GM18508 (cell line): ENCODE results near the gene MSL1.

Experiments used
- ATAC-seq: cut with Tn5 transposase; IDR thresholded peaks from one replicate; pipeline ENCODE4 v1.9.1; 2021; ENCODE audit warnings: moderate number of reproducible peaks; ENCODE audit not compliant: insufficient read depth, unreplicated experiment

Gene MSL1, protein sequence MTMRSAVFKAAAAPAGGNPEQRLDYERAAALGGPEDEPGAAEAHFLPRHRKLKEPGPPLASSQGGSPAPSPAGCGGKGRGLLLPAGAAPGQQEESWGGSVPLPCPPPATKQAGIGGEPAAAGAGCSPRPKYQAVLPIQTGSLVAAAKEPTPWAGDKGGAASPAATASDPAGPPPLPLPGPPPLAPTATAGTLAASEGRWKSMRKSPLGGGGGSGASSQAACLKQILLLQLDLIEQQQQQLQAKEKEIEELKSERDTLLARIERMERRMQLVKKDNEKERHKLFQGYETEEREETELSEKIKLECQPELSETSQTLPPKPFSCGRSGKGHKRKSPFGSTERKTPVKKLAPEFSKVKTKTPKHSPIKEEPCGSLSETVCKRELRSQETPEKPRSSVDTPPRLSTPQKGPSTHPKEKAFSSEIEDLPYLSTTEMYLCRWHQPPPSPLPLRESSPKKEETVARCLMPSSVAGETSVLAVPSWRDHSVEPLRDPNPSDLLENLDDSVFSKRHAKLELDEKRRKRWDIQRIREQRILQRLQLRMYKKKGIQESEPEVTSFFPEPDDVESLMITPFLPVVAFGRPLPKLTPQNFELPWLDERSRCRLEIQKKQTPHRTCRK

DNA sequence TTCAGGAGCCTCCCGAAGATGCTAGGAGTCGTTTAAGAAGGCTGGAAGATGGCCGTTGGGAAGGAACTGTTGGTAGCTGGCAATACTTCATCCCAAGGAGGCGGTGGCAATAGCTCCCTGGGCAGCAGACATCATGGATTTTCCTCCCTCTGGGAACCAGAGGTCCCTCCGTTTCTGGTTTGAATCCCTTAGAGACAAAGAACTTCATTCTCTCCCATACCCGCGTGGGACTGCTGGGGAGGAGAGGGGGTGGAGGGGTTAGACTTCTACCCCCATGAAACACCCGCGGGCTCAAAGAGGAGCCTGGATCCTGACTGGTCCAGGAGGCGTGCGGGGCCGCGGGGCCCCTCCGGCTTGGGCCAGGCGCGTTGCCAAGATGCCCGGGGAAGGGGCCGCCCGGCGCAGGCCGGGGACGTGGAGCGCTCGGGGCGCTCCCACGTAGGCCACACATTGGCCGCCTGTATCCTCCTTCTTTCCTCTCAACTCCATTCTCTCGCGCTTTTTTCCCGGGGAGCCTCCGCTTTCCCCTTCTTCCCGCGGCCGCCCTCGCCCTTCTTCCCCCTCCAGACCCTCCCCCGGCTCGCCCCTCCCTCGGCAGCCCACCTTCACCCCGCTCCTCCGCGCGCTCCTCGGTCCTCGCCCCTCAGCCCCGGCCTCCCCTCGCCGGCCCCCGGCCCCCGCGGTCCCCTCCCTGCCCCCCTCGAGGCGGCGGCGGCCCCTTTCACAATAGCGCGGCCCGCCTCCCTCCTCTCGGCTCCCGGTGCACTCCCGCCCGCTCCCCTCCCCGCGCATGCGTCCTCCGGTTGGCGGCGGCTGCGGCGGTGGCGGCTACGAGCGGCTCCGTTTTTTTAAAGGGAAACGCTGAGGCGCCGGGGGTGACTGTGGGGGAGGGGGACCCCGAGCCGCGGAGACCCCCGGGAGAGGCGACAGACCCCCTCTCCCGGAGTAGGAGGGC lies at the start of gene MSL1:
Gene MSL1, plus strand, starts transcription at position 791 of the 955 bp plus-strand sequence. CDS start 642 bp downstream, outside the sequence.
- no peak for ATAC-seq

DNA sequence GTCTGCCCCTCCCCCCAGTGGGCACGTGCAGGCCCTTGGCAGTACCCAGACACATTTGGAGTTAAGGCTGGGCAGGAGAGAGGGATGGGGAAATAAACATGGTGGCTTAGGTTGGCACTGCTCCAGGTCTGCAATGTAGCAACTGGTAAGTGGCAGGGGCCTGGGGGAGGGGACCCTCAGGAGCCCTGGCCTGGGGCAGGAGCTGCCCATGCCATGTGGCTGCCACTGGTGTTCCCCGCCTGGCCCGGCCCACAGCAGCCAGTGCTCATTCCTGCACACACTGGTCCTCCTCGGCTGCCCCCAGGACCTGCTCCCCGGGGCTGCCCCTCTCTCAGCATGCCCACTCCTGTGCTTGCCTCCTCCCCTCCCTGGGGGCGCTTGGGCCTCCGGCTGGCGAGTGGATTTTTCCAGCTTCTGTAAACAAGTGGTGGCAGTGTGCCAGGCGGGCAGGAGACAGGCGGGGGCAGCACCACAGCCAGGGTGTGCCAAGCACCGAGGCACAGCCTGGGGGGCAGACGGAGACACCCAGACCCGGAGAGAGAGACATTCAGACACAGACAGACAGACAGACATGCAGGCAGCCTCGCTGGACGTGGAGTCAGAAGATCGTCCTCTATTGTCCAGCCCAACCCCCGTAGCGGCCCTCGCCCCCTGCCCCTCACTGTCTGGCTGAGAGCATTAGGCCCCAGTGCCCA lies 49.6 kb upstream of the MSL1 start:
- ATAC-seq = no peak

DNA sequence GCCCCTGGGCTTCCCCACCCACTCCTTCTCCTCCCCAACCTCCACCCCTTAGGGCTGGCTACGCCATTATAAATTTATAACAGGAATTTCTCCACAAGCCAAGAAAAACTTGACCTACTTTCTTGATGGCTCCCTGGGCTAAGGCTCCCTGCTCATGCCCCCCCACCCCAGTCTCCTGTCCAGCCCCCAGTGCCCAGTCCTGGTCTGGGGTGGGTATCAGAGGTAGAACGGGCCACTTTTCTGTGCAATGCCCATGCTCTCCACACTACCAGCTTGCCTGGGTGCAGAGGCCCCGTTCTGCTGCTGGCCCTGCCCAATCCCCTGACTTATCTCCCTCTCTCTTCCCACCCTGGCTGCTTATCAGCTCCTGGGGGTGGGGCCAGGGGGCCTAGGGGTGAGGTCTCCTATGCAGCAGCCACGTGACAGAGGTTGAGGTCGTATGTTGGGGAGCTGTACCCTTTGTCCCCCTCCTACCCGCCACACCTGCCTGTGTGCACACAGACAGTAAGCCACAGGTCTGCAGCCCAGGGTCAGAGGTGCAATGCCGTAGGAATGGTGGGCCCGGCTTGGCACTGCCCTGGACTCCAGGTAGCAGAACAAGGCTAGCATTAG lies 48.9 kb upstream of the MSL1 start:
- no peak for ATAC-seq

DNA sequence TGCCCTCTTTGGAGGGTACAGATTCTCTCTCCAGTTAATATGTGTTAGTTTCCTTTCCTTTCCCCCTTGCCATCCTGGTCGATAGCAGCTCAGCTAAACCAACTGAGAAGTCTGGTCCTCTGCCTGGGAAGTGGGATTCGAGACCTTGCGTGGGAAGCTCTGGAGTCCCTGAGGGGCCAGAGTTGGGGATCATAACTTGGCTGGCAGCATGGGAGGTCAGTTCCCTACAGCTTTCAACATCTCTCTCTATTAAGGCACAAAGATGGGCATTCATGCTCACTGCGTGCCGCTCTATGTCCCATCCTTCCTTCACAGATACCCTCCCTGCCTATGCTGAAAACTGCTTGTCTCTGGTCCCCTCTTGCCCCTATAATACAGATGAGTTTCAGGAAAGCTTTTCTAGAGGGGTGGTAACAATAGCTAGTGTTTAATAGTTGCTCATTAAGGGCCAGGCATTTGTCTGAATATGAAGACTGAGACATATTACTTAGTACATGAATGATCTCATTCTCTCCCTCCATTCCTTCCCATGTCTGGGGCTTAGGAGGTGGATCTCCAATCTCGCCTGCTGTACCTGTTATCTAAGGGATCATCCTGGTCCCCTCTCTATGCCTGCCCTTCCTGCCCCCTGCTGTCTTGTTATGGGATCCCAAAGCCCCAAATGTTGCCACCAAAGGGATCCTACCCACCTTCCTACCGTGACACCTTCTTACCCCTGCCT lies 48.2 kb upstream of the MSL1 start:
- ATAC-seq = no peak

DNA sequence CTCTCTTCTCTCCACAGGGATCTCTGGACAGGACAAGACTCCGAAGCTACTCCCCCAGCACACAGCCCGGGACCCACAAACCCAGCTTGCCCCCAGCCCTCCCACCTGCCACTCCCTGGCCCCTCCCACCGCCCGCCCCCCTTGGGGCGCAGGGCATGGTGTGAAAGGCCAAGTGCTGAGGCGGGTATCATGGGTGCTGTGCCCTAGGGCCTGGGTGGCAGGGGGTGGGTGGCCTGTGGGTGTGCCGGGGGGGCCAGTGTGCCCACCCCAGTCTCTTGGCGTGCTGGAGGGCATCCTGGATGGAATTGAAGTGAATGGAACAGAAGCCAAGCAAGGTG lies 47.6 kb upstream of the MSL1 start:
- no peak for ATAC-seq

DNA sequence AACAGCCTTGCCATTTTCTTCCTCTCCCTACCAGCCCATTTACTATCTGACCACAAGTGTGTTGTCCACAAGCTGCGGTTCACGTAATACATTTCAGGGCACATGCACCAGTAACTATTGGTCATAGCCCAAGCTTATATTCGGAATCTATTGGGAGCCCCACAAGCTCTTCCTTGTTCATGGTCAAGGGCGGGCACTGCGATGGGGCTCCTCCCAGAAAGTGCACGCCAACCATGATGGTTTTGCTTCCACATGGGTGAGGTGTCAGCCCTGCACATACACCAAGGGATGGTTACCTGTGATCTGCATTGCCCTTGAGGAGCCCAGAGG lies 46.9 kb upstream of the MSL1 start:
- no peak for ATAC-seq

DNA sequence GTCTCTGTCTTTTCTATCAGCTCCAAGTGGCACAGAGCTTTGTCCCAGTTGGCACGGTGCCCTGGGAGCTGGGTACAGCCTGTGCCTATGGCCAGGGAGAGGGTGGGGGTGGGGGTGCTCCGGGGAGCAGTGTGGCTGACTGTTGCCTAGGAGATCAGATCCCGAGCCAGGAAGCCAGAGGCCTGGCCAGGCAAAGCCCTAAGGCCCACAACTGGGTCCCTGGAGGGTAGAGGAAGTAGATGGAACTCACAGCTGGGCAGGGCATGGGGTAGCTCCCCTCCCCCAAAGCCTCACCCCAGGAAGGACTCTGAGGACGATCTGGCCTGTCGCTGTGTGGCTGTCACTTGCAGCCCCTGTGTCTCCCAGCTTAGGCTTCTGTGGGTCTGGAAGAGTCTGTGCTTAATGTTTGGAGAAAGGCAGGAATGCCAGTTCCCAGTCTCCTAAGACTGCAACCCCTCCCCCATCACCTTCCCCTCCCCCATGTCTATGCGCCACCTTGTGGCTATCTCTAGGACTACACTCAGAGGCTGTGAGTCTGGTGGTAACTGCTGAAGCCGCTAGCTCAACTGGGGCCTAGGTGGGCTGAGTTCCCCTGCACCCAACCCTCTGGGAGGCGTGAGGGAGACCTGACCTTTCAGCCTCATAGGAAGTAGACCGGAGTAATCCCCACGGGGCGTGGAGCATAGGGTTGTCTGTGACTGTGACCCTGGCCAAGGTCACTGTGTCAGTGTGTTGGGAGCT lies 46.4 kb upstream of the MSL1 start:
- ATAC-seq = no peak

DNA sequence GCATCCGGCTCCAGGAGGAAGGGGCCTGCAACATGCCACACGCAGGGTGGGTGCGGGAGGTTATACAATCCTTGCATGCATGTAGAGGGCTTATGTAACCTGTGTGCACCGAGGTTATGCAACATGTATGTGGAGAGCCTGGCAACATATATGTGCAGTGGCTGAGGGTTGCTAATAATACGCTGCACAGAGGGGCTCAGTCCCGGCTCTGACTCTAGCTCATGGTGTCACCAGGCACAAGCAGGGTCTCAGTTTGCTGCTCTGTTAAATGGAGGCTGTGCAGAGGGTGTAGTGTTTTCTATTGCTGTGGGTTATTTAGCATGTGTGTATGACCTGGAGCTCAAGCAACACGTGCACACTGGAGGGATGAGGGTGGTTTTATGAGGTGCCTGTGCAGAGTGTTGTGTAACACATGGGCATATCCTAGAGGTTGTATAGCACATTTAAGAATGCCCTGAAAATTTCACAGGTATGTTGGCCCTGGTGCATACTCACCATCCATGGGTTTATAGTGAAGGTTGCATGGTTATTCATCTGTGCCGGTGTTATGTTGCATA lies 45.8 kb upstream of the MSL1 start:
- no peak for ATAC-seq

DNA sequence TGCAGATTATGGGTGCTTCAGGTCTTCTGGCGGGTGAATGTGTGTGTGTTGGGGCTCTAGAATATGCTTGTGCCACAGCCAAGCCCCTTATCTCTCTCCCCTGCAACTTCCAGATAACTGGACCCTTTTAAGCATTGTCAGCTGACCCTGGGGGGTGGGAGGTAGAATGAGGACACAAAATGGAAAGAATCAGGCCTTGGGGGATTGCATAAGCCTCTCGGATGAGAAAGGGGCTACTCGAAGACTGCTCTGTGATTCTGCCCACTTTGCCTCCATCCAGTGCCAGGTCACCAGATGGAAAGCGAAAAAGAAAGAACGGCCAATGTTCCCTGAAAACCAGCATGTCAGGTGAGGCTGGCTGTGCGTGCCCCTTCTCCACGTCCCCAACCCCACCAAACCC lies 45.2 kb upstream of the MSL1 start:
- no peak for ATAC-seq

DNA sequence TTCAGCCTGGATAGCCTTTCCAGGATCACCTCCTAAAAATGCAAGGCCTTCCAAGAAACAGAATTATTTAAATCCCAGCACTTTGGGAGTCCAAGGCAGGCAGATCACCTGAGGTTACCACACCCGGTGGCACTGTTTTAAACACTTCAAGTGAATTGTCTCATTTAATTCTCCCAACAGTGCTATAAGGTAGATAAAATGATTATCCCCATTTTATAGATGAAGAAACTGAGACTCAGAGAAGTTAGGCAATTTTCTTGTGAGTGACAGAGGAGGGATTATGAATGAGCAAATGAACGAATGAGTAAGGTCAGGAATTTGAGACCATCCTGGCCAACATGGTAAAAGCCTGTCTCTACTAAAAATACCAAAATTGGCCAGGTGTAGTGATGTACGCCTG lies 42.2 kb upstream of the MSL1 start:
- ATAC-seq = no peak

DNA sequence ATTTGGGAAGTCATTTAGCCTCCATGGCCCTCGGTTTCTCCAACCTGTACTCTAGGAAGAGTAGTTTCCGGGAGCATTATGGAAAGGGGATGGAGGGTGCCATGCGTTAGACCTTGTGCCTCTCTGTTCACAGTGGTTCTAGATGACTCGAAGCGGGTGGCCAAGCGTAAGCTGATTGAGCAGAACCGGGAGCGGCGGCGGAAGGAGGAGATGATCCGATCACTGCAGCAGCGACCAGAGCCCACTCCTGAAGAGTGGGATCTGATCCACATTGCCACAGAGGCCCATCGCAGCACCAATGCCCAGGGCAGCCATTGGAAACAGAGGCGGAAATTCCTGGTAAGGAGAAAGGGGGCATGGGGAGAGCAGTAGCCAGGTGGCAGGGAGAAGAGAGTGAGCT lies 37.3 kb upstream of the MSL1 start:
- ATAC-seq = no peak

DNA sequence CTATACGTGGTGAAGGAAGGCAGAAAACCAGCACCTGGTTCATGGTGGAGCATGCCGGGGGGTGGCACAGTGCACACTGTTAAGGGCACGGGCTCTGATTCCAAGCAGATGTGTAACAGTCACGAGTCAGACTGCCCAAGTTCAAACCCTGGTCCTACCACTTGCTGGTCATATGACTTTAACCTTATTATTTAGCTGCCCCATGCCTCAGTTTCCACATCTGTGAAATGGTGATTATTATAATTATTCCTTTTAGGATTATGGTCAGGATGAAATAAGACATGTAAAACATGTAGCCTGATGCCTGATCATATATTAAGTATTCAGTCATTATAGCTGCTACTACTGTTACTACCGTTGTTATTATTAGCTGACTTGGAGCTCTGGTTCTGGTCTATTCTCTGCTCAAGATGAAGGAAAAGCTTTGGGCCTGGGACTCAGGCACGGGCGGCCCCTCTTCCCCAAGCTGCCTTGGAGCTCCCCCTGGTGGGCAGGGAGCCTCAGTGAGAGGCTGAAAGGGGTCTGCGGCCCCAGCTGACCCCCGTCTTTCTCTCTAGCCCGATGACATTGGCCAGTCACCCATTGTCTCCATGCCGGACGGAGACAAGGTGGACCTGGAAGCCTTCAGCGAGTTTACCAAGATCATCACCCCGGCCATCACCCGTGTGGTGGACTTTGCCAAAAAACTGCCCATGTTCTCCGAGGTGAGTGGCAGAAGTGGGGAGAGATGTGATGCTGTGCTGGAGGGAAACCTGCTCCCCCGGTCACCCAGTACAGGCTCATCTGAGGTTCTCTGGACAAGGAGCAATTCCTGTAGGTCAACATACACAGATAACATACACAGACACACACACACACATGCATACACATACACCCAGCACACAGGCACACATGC lies 35.4 kb upstream of the MSL1 start:
- ATAC-seq = no peak

DNA sequence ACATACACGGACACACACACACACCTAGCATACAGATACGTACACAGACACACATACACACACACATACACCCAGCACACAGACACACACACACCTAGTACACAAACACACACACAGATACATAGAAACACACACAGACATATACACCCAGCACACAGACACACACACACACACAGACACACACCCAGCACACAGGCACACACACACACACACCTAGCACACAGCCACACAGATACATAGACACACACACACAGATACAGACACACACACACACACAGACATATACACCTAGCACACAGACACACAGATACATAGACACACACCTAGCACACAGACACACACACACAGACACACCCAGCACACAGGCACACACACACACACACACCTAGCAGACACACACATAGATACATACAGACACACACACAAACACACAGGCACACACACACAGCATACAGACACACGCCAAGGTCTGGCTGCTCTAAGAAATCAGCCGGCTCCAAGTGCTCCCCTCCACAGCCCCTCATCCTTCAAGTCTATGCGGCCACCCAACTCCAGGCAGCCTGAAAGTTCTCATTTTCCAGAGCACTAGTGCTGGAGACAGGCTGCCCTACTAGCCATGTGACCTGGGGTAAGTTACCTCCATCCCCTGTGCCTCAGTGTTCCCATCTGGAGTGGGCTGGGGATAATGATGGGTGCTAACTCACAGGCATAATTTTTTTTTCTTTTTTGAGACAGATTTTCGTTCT lies 34.5 kb upstream of the MSL1 start:
- no peak for ATAC-seq

DNA sequence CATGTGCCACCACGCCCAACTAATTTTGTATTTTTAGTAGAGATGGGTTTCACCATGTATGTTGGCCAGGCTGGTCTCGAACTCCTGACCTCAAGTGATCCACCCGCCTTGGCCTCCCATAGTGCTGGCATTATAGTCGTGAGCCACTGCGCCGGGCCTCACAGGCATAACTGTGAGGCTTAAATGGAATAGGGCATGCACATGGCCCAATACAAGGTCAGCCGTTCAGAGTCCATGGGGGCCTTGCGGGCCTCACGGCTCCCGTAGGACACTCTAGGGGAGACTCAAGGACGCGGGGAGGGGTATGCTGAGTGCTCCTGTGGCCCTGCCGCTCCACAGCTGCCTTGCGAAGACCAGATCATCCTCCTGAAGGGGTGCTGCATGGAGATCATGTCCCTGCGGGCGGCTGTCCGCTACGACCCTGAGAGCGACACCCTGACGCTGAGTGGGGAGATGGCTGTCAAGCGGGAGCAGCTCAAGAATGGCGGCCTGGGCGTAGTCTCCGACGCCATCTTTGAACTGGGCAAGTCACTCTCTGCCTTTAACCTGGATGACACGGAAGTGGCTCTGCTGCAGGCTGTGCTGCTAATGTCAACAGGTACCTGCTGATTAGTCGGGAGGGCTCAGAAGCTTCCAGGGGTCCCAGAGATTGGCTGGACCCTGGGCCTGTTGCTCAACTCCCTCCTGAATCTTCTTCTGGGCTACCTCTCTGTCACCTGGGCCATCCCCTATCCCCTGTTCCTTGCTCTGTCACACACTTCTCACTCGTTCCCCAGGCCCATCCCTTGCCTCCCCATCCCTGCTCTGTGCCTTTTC lies 33.7 kb upstream of the MSL1 start:
- no peak for ATAC-seq

DNA sequence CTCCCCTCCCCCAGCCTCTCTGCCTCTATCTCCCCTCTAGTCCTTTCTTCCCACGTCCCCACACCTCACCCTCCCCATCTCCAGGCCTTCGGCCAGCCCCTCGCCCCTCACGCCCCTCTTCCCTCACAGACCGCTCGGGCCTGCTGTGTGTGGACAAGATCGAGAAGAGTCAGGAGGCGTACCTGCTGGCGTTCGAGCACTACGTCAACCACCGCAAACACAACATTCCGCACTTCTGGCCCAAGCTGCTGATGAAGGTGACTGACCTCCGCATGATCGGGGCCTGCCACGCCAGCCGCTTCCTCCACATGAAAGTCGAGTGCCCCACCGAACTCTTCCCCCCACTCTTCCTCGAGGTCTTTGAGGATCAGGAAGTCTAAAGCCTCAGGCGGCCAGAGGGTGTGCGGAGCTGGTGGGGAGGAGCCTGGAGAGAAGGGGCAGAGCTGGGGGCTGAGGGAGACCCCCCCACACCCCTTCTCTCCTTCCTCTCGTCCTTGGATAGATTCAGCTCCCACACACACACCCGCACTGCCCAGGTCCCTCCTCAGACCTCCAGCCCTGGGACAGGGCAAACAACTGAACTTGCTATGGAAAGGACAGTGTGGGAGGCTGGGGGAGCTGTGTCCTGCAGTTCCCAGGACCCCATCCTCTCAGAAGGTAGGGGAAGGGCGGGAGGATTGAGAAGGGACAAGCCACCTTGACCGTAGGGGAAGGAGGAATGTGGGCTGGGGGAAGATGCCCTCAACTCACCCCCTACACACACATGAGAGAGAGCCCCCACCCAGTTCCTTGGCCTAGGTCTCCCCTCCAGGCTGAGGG lies 32.5 kb upstream of the MSL1 start:
- ATAC-seq = no peak
